HG03097 (cell line): ENCODE results near the gene KIAA0319L.
"Not testable (repeated sequence)": the region's sequence is repeated elsewhere in the genome, so short reads cannot be mapped to it uniquely, and the experiment has no call there.

Experiments
- ATAC-seq: cut with Tn5 transposase; IDR thresholded peaks from one replicate; pipeline ENCODE4 v1.9.1; 2021; ENCODE audit not compliant: unreplicated experiment, low FRiP score

Gene KIAA0319L

DNA sequence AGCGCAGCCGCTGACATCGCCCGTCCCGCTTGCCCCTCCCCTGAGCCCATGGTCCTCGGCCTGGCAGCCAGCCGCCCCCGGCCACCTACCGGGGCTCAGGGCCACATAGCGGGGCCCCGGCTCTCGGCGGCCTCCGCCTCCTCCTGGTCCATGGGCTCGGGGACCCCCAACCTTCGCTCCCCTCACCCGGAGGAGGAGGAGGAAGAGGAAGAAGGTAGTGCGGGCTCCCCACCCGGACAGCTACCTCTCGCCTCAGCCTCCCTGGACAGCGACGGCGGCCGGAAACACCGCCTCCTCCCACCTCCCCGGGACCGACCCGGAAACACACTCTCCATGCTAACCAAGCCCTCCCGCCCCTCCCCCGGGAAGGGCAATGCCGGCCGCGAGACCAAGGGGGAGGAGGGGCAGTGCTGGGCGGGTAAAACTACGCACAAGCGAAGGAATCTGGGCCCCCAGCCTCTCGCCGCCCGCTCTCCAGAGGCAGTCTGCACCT is at the start of gene KIAA0319L:
TSS of gene KIAA0319L (minus strand) at position 286 of the 493 bp plus-strand sequence. CDS start 2,912 bp downstream, outside the sequence.
- ATAC-seq, result peak; percentile 64

DNA sequence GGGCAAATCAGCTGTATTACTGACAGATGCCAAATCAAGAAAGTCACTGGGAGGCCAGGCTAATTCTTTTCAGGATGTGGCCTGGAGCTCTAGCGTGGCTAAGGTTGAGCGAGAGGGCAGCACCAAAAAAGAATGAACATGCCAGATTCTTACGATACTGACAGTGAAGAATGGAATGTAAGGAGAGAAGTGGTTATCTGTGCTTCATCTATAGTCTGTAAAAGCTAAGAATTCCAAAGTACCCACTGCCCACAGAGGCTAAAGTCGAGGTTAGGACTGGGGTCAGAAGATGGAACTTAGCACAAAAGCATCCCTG is 48.6 kb upstream of the KIAA0319L start:
- no peak for ATAC-seq

DNA sequence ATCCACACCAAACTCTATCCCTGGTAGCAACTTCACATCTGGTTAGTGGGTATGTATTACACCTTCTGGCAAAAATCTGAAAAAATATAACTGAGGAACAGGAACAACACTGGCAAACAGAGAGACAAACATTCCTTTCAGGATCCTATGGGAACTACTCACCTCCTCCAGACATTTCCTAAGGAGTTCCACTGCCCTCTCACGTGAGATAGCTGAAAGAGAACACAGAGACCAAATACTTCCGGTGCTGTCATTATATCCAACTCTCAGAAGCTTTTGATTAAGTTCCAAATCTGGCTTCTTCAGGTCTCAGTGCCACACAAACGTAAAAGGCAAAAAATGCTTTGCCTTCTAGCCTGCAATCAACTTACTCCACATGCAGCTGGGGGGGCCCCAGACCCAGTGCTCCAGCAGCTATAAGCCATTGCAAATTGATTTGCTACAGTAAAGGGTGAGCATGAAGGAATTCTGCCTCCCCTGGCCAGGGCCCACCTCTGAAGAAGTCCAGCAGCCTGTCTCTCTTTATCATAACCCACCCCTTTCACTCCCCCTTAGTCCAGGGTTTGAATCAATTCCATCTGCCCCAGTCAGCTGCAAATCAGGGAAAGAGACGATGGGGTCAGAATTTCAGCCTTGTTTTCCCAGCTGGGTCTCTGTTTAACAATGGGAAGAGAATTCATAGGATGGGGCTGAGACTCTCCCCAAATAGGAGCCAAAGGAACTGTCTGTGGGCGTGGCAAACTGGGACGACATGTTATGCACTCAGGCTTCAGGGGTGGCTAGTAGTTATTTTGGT is 48.1 kb upstream of the KIAA0319L start:
- ATAC-seq, result no peak

DNA sequence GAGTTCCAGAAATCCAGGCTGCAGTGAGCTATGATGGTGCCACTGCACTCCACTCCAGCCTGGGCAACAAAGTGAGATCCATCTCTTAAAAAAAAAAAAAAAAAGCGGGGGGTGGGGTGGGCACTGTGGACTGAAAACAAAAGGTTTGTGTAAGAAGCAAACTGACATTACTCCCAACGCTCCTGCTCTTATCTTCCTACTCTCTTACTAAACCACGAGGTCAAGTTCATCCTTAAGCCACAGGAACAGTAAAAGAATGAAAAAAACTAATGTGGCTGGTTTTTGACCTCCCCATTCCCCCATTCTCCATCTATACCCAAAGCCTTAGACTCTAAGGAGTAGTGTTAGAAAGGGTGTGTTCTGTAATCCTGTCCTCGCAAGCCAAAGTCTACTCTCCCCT is 46.7 kb upstream of the KIAA0319L start:
- no peak for ATAC-seq

DNA sequence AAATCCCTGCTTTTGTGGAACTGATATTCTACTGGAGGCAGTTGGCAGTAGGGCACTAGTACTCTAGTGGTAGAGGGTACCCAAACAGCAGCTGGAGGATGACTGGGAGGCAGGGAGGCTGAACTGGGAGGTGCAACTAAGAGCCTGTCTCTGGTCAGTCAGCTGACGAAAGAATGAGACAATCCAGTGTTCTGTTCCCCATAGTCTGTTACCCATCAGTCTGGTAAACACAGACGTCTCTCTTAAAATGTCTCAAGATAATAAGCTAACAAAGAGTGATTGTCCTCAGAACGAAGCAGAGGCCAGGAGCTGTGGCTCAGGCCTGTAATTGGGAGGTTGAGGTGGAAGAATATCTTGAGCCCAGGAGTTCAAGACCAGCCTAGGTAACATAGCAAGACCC is 46.3 kb upstream of the KIAA0319L start:
- no peak for ATAC-seq

DNA sequence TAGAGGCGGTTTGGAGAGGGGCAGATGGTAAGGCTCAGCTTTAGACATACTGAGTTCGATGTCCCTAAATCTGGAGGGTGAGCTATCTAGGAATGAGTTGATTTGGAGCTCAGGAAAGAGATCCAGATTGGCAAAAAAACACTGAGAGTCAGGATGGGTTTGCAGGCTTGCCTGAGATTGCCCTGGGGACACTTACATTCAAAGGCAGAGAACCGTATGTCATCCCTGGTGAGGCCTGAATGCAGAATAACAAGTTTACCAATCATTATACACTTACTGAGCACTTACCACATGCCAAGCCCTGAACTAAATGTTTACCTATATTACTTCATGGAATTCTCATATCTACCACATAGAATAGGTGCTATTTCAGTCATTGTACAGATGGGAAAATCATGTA is 43.4 kb upstream of the KIAA0319L start:
- no peak for ATAC-seq

DNA sequence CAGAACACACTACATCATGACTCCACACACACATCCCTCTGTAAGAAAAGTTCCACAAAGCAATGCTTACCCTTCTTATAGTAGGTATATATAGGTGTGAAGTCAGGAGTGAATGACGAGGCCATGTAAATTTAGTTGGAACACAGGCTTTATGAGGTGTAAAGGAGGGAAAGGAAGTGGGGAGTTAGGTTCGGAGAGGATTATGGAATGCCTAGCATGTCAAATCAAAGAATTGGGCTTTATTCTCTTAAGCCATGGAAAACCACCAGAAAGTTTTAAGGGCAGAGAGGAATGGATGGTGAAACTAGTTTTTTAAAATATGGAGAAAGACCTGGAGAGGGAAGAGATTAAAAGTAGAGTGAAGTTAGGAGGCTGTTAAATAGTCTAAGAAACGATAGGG is 42.2 kb upstream of the KIAA0319L start:
- no peak for ATAC-seq

DNA sequence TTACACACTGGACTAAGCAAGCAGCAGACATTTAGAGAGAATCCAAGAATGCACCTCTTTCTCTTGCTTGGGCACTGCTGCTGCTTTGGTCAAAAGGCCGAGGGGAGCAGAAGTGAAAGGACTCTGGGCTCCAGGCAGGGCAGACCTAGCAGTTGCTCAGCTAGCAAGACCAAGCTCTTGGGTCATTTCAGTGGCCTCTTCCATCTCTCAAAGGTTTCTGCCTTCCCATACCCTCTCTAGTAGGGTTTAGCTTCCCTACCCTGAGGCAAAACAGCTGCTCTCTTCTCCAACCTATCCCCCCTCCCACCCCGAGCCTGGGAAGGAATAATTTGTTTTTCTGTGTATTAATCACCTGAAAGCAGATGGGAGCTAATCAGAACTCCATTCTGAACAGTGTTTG is 41.7 kb upstream of the KIAA0319L start:
- no peak for ATAC-seq

DNA sequence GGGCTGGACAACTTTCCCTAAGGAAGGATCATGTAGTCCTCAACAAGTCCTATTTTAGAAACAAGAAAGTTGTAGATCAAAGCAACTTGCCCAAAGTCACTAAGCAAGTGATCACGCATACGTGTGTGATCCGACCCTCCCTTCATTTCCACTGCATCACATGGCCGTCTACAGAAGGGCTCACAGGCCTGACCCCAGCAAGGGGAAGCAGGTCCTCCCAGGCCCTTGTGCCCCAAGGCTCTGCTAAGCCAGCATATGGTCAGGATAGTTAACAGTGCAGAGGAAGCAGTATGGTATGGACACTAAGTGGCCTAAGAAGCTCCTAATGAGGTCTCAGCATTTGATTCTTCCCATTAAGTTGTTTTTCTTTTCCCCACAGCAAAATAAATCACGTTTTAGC is 40.7 kb upstream of the KIAA0319L start:
- no peak for ATAC-seq

DNA sequence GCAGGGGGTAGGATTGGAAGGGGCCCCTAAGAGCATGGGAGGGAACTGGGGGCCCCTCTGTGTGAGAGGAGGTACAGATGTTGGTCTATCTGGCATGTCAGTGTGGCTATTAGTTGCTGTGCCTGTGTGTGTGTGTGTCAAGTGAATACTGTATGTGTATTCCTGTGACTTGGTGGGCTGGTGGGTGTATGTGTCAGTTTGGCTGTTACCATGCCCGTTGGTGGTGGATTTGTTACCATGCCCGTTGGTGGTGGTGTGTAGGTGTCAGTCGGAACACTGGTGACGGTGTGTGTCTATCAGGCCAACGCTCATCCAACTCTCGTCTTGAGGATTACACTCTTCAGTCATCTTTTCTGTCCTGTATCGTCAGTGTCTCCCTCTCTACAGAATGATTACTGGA is 38.5 kb upstream of the KIAA0319L start:
- ATAC-seq, result no peak

DNA sequence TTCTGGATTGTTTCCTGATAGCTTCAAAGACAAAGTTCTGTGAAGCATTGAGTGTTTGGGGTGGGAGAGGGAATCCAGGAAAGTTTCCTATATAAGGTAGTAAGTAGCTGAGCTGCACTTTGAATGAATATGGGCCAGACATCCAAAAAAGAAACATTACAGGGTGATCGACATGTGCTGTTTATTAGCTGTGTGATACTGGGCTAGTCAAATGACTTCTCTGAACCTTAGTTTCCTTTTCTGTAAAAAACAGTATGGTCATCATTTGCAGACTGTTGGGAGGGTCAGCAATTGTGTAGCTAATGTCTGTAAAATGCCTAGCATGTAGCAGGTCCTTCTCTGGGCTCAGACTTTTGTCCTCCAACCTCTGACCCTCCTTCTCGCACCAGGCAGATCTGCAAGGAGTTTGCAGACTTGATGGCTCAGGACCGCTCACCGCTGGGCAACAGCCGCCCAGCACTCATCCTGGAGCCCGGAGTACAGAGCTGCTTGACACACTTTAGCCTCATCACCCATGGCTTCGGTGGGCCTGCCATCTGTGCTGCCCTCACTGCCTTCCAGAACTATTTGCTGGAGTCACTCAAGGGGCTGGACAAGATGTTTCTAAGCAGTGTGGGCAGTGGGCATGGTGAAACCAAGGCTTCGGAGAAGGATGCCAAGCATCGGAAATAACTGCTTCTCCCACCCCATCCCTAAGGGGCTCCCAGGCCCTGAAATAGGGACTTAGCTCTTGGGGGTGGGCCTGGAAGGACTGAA is 37.0 kb upstream of the KIAA0319L start:
- ATAC-seq, result no peak

DNA sequence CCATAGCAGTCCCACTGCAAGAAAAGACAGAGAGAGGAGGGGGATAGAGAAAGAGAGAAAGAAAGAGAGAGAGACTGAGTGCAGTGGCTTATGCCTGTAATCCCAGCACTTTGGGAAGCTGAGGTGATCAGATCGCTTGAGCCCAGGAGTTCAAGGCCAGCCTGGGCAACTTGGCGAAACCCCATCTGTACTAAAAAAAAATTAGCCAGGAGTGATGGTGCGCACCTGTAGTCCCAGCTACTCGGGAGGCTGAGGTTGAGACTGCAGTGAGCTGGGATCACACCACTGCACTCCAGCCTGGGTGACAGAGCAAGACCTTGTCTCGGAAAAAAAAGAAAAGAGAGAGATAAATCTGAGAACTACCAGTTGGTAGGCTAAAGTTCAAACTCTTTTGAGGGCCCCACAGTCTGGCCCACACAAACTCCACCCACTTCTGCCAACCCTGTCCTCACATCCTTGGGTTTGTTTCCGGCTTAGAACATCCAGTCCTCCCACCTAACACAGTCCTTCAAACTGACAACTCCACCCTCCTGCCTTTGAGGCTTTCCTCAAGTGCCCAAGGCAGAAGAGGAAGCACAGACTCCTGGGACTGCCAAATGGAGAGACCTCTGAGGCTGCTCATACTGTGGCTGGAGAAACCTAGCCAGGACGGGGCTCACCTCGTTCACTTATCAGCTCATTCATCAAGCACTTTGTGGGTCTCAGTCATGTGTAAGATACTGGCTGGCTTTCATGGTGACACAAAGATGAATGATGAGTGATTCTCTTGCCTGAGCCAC is 36.0 kb upstream of the KIAA0319L start:
- no peak for ATAC-seq

DNA sequence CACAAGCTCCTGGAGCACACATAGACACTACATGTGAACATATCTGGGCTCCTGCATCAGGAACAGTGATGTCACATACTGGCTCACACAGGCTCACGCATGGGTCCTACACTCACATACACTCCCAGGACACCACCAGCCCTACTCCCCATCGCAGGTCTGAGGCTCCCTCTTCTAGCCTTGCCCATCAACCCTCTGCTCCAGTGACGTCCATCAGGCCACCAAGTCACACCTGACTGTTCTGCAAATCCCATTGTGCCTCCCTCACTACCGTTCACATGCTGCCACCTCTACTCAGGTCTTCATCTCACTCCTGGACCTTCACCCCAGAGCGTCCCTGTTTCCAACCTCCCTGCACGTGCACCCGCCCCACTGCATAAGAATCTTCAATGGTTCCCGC is 34.0 kb upstream of the KIAA0319L start:
- no peak for ATAC-seq

DNA sequence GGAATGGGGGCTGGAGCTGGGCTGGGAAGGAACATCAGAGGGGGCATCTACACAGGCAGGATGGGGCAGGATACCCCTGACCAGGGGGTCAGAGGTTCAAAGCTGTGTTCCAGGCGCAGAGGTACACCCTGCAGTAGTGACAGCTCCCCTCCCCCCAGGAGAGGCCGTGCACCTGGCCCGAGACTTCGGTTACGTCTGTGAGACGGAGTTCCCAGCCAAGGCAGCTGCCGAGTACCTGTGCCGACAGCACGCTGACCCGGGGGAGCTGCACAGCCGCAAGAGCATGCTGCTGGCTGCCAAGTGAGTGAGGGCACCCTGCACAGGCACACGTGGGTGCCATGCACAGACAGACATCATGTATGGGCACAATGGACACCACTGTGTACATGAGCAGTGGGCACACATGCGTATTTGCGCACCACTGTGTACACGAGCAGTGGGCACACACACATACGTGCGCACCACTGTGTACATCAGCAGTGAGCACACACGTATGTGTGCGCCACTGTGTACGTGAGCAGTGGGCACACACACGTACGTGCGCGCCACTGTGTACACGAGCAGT is 33.4 kb upstream of the KIAA0319L start:
- ATAC-seq, result no peak

DNA sequence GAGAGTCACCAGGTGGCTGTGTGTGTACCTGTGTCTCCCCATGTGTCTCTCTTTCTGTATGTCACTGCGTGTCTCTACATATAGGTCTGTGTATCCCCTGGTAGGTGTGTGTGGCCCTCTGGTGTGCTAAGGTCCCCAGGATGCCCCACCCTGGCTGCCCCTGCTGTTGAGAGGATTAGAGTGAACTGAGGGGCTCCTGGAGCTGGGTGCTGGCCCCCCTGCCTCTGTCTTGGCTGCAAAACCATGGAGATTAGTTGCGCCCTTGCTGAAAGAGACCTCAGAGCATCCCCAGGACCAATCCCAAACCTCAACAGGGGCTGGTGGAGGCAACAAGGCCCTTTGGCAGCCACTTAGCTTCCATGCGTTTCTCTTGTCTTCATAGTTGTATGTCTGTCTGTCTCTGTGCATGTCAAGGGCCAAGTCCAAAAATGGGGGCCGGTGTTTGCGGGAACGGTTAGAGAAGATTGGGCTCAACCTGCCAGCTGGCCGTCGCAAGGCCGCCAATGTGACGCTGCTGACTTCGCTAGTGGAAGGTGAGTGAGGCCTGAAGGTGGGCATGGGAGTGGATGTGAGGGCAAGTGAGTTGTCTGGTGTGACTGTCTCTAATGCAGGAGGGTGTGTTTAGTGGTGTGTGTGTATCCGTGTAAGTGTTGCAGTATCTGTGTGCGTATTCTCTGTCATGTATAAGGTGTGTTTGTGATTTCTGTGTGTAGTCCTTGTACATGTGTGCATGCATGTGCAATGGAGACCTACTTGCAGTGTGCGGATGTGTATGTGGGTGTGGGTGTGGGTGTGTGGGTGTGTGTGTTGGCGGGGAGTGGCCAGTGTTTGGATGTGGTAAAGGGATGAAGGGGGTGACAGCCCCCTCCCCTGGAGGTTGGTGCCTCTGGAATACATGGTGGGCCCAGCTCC is 32.6 kb upstream of the KIAA0319L start:
- no peak for ATAC-seq

DNA sequence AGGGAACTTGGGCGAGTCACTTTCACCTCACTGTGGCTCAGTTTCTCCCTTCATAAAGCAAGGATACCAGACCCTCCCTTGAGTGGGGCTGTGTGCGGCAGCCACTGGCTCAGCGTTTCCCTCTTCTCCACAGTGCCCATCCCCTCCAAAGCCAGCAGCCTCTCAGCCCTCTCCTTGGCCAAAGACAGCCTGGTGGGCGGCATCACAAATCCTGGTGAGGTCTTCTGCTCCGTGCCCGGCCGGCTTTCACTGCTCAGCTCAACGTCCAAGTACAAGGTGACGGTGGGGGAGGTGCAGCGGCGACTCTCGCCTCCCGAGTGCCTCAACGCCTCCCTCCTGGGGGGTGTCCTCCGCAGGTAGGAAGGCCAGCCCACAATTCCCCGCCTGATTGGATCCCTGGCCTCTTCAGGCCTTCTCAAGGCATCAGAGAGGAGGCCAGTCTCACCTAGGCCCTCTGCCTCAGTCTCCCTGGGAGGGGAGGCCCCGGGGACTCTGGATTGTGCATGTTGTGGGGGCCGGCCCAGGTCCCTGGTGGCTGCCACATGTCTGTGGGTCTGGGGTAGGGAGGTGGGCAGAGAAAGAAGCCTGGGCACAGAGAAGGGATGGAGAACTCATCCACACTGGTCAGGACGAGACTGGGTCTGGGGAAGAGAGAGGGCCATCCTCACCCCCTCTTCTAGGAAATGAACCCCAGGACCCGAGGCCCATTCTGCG is 31.2 kb upstream of the KIAA0319L start:
- no peak for ATAC-seq

DNA sequence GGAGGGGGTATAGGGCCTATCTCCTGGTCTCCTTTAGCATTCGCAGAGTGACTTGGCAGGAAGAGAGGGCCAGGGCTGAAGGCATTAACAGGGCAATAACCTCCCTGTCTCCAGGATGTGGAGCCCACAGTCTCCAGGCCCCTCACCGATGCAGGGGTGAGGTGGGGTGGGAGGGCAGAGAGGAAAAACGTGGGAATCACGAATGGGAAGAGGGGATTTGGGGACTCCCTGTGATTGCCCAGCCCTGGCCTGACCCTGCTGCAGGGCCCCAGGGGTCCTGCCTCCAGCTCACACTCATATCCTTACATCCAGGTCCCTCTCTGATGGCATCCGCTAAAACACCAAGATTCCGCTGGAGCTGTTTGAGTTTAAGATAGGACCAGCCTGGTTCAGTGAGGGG is 30.5 kb upstream of the KIAA0319L start:
- no peak for ATAC-seq

DNA sequence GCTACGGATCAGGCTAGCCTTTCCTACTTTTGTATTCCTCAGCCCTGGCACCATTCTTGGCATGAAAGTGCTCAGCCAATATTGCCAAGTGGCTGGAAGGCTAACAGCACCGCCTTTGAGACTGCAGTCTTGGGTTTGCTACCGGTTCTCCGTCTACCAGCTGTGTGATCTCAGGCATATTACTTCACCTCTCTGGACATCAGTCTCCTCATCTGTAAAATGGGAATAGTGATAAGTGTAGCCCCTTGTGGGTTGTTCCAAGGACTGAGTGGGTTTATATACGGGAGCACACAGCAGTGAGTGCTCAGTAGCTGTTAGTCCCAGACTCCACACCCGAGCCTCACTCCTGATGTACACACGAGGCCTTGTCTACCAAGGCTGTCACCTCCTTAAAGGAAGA is 29.6 kb upstream of the KIAA0319L start:
- no peak for ATAC-seq

DNA sequence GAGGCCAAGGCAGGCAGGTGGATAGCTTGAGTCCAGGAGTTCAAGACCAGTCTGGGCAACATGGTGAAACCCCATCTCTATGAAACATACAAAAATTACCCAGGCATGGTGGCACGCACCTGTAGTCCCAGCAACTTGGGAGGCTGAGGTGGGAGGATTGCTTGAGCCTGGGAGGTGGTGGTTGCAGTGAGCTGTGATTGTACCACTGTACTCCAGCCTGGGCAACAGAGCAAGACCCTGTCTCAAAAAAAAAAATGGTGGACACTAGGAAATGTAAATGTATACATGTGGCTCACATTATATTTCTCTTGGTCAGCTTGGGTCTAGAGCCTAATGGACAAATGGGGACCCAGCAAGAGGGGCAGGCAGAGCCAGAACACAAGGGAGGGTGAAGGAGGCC is 28.6 kb upstream of the KIAA0319L start:
- not testable (repeated sequence) for ATAC-seq
